Ectodermal cell (in vitro differentiated cells): ENCODE measurements around the gene GAB2.

Experiments used
- H3K27ac ChIP-seq: 2 replicates; pipeline ENCODE4 v1.7.0; 2013; ENCODE audit warnings: mild to moderate bottlenecking, low read depth, low read length; ENCODE audit not compliant: insufficient read depth, poor library complexity, severe bottlenecking
- H3K27me3 ChIP-seq: 2 replicates; pipeline ENCODE4 v1.7.0; 2013; ENCODE audit warnings: mild to moderate bottlenecking, low read length; ENCODE audit not compliant: insufficient read depth, control insufficient read depth, poor library complexity, severe bottlenecking
- H3K36me3 ChIP-seq: one replicate; pipeline ENCODE4 v1.7.0; 2013; ENCODE audit warnings: low read length; ENCODE audit not compliant: control insufficient read depth, insufficient read depth
- H3K4me1 ChIP-seq: one replicate; pipeline ENCODE4 v1.7.0; 2013; ENCODE audit warnings: low read length; ENCODE audit not compliant: control insufficient read depth, insufficient read depth
- H3K4me3 ChIP-seq: 2 replicates; pipeline ENCODE4 v1.7.0; 2013; ENCODE audit warnings: low read depth, low read length, control low read depth; ENCODE audit not compliant: insufficient read depth
- H3K9me3 ChIP-seq: 2 replicates; pipeline ENCODE4 v1.7.0; 2013; ENCODE audit warnings: mild to moderate bottlenecking, low read length, moderate library complexity; ENCODE audit not compliant: control insufficient read depth
- WGBS, 2 experiments: methylation state at CpG; one replicate each; pipeline ENCODE4 v1.1.7; 2013; ENCODE audit warnings: missing lambda C conversion rate in 2 of 2; 5-methylcytosine and 5-hydroxymethylcytosine counted together

Gene GAB2

GRCh38 chr11:78270971-78271370 lies 146.6 kb downstream of the GAB2 start:
- H3K27ac ChIP-seq = no peak overlapping the region
- H3K9me3 ChIP-seq = peaks cover 5% of the 10 kb centered on the region
- no peaks in the 10 kb centered on the region for H3K27me3 ChIP-seq
- no peaks in the 10 kb centered on the region for H3K4me1 ChIP-seq
- peaks cover 12% of the 10 kb centered on the region for H3K36me3 ChIP-seq
- 90 to 100% methylated on average over 2 of the region's 2 CpGs for WGBS, 2 experiments
- H3K4me3 ChIP-seq = no peak overlapping the region

DNA sequence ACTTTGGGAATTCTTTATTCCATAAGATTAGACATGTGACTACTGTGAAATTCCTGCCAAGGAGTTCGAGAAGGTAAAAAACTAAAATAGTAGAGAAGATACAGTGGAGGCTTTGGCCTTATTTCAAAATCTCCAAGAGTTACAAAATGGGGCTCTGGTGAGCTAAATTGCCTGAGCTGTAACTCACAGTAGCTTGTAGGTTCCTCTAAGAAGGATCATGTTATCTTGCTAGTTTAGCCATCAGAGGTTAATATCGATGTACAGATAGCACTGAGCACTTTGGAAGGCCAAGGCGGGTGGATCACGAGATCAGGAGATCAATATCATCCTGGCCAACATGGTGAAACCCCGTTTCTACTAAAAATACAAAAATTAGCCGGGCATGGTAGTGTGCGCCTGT lies 147.8 kb downstream of the GAB2 start:
- peaks cover 9% of the 10 kb centered on the region for H3K36me3 ChIP-seq
- H3K27me3 ChIP-seq = no peaks in the 10 kb centered on the region
- H3K27ac ChIP-seq = no peak overlapping the region
- no peak overlapping the region for H3K4me3 ChIP-seq
- WGBS, 2 experiments = 93 to 94% methylated on average over 7 of the region's 7 CpGs
- H3K9me3 ChIP-seq = peaks cover 5% of the 10 kb centered on the region
- H3K4me1 ChIP-seq = no peaks in the 10 kb centered on the region

DNA sequence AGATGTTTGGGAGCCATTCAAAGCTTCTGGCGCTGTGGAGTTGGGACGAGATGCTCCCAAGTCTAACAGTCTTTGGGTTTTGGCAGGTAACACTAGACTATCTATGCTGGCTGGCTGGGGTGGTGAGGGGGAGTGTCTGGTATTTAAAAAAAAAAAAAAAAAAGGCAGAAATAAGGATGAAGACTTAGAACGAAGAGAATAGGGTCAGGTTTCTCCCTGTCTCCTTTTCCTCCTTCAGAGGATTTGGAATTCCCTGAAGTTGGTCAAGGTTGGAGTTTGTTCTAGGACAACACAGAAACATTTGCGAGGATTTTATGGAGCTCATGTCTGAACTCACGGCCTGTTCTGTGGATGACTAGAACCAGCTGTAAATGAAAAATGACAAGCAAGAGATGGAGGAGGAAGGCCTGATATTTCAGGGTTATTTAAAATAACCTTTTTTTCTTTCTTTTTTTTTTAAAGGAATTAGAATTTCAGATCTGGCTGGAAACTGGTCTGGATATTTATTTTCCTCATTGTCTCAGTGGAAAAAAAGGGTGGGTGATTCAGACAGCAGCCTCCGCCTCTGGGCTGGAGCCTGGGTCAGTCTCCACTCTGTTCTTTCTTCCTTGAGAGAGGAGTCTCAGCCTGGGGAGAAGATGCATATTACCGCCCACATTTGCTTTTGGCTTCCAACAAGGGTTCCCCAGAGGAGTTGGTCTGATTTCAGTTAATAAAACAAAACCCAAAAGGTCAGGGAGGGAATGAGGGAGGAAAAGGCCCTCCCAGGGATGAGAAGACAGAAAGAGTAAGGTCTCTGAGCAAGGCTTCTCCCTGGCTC lies 148.8 kb downstream of the GAB2 start:
- Histone ChIP-seq H3K4me3 (no peak overlapping the region), H3K9me3 (peaks cover 5% of the 10 kb centered on the region), H3K4me1 (no peaks in the 10 kb centered on the region), H3K27ac (no peak overlapping the region), H3K36me3 (peaks cover 9% of the 10 kb centered on the region), H3K27me3 (no peaks in the 10 kb centered on the region)
- WGBS, 2 experiments = 93% methylated on average over 7 of the region's 7 CpGs

DNA sequence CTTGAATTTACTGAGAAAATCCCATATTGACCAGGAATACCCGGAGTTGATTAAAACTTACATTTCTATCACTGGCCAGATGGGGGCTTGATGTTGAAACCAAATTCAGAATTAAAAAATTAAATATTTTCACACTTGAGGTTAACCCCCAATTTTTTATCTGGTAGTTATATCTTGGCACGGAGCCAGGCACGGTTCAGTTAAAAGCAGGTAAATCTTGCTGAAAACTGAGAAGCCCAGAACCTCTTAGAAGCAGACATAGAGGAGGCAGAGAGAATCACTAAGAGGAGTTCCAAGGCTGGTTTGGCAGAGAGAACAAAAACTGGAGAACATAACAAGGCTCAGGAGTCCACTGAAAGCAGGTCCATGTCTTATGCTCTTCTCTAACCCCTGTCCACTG lies 151.2 kb downstream of the GAB2 start:
- WGBS, 2 experiments = 95 to 96% methylated on average over 3 of the region's 3 CpGs
- no peak overlapping the region for H3K4me3 ChIP-seq
- H3K27ac ChIP-seq = no peak overlapping the region
- no peaks in the 10 kb centered on the region for H3K9me3 ChIP-seq
- H3K27me3 ChIP-seq = no peaks in the 10 kb centered on the region
- no peaks in the 10 kb centered on the region for H3K36me3 ChIP-seq
- no peaks in the 10 kb centered on the region for H3K4me1 ChIP-seq

DNA sequence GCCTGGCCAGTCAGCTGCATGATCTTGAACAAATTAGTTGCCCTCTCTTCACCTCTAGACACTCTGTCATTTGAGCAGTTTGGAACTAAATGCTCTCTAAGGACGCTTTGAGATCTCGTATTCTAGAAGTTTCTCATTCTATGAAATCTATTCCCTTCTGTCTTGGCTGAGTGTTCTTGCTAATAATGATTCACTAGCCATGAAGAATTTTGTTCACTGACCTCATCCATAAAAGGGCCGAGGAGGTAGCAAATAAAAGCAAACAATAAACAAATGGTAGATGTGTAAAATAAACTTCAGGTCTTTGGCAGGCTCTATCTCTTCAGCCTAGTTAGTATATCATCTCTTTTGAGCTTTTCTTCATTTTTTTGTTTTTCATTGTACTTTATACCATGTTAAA lies 152.3 kb downstream of the GAB2 start:
- no peaks in the 10 kb centered on the region for H3K9me3 ChIP-seq
- H3K27me3 ChIP-seq = no peaks in the 10 kb centered on the region
- 45 to 64% methylated on average over 2 to 3 of the region's 3 CpGs for WGBS, 2 experiments
- H3K4me3 ChIP-seq = no peak overlapping the region
- H3K27ac ChIP-seq = no peak overlapping the region
- H3K36me3 ChIP-seq = no peaks in the 10 kb centered on the region
- H3K4me1 ChIP-seq = no peaks in the 10 kb centered on the region

DNA sequence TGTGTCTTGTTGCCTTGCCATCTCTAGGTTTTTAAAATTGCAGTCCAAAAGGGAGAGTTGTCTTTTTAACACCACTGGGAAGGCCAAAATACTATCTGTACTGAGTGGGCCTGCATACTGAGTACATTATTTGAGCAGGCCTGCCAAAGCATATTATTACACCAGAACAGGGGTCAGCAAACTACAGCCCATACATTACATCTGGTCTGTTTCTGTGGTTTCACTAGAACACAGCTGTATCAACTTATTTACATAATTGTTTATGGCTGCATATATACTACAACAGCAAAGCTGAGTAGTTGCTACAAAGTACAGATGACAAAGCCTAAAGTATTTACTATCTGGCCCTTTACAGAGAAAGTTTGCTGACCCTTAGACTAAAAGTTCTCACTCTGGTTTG lies 154.9 kb downstream of the GAB2 start:
- Histone ChIP-seq H3K4me1 (no peaks in the 10 kb centered on the region), H3K36me3 (no peaks in the 10 kb centered on the region), H3K9me3 (no peaks in the 10 kb centered on the region), H3K4me3 (no peak overlapping the region), H3K27me3 (no peaks in the 10 kb centered on the region), H3K27ac (no peak overlapping the region)

GRCh38 chr11:78262238-78262637 lies 155.4 kb downstream of the GAB2 start:
- no peaks in the 10 kb centered on the region for H3K4me1 ChIP-seq
- no peak overlapping the region for H3K4me3 ChIP-seq
- no peak overlapping the region for H3K27ac ChIP-seq
- WGBS, 2 experiments = 92% methylated on average over 5 of the region's 5 CpGs
- no peaks in the 10 kb centered on the region for H3K27me3 ChIP-seq
- no peaks in the 10 kb centered on the region for H3K36me3 ChIP-seq
- no peaks in the 10 kb centered on the region for H3K9me3 ChIP-seq

GRCh38 chr11:78261828-78262227 lies 155.8 kb downstream of the GAB2 start:
- no peaks in the 10 kb centered on the region for H3K9me3 ChIP-seq
- H3K4me3 ChIP-seq = no peak overlapping the region
- H3K4me1 ChIP-seq = no peaks in the 10 kb centered on the region
- no peak overlapping the region for H3K27ac ChIP-seq
- no peaks in the 10 kb centered on the region for H3K36me3 ChIP-seq
- no peaks in the 10 kb centered on the region for H3K27me3 ChIP-seq
- WGBS, 2 experiments = 95% methylated on average over 4 of the region's 4 CpGs

DNA sequence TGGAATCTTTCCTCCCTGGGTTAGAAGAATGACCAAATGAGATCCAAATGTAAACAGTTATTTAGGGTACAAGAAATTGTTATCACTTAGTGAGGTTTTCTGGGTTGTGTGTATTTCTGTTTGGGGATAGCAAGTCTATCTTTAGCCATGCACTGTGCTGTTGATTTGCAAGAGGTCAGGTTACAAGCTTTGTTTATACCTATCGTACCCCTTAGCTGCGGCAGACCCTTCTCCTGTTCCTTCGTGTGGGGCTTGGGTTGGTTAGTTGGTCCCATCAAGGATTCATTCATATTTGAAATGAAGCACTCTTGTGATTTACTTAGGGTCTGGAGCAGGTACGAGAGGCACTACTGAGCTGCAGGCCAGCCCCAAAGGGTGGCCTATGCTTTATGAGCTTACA lies 156.3 kb downstream of the GAB2 start:
- Histone ChIP-seq H3K4me3 (no peak overlapping the region), H3K4me1 (no peaks in the 10 kb centered on the region), H3K9me3 (no peaks in the 10 kb centered on the region), H3K27ac (no peak overlapping the region), H3K36me3 (no peaks in the 10 kb centered on the region), H3K27me3 (no peaks in the 10 kb centered on the region)
- 77 to 78% methylated on average over 4 of the region's 4 CpGs for WGBS, 2 experiments

- Histone ChIP-seq H3K36me3 (no peaks in the 10 kb centered on the region), H3K9me3 (no peaks in the 10 kb centered on the region), H3K4me1 (no peaks in the 10 kb centered on the region), H3K4me3 (no peak overlapping the region), H3K27me3 (no peaks in the 10 kb centered on the region), H3K27ac (no peak overlapping the region)
- 93% methylated on average over 7 to 8 of the region's 8 CpGs for WGBS, 2 experiments
Measured at GRCh38 chr11:78259777-78260487, 157.7 kb downstream of the GAB2 start.
